ENCODE results near the gene UNC93B1.

UNC93B1 gene

DNA sequence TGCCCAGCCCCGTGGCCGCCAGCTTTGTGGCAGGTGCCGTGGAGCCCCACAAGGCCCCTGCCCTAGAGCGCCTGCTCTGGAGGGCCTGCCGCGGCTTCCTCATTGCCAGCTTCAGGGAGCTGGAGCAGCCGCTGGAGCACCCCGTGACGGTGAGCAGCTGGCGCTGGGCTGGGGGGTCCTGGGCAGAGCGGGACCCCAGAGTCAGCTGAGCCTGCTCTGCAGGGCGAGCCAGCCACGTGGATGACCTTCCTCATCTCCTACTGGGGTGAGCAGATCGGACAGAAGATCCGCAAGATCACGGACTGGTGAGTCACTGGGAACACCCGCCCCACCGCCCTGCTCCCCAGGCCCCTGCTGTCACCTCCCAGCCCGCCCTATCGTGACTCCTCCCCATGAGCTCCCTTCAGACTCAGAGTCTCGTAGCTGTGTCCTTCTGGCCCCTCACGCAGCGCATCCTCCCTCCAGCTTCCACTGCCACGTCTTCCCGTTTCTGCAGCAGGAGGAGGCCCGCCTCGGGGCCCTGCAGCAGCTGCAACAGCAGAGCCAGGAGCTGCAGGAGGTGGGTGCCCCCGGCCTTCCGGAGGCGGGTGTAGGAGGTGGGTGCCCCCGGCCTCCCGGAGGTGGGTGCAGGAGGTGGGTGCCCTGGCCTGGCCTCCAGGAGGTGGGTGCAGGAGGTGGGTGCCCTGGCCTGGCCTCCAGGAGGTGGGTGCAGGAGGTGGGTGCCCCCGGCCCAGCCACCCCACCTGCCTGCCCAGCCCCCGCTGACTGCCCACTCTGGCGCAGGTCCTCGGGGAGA, 39.6 kb upstream of the UNC93B1 start:
- DNase-seq (ENCODE audit: extremely low spot score) = no peak
- ChIA-PET CTCF (no interaction called here), POLR2A (interaction anchor here (0.6 to 1.8 kb wide), 2 partner anchors 9 to 69 kb away, joined by 5 to 8 read pairs; no protein-coding TSS in a partner anchor)
- TF ChIP-seq, protein P1, sequence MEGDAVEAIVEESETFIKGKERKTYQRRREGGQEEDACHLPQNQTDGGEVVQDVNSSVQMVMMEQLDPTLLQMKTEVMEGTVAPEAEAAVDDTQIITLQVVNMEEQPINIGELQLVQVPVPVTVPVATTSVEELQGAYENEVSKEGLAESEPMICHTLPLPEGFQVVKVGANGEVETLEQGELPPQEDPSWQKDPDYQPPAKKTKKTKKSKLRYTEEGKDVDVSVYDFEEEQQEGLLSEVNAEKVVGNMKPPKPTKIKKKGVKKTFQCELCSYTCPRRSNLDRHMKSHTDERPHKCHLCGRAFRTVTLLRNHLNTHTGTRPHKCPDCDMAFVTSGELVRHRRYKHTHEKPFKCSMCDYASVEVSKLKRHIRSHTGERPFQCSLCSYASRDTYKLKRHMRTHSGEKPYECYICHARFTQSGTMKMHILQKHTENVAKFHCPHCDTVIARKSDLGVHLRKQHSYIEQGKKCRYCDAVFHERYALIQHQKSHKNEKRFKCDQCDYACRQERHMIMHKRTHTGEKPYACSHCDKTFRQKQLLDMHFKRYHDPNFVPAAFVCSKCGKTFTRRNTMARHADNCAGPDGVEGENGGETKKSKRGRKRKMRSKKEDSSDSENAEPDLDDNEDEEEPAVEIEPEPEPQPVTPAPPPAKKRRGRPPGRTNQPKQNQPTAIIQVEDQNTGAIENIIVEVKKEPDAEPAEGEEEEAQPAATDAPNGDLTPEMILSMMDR (IDR thresholded peaks at IDR 0.05; ENCODE audit: control extremely low read depth, extremely low read depth, low read depth, missing control alignments) = no peak

DNA sequence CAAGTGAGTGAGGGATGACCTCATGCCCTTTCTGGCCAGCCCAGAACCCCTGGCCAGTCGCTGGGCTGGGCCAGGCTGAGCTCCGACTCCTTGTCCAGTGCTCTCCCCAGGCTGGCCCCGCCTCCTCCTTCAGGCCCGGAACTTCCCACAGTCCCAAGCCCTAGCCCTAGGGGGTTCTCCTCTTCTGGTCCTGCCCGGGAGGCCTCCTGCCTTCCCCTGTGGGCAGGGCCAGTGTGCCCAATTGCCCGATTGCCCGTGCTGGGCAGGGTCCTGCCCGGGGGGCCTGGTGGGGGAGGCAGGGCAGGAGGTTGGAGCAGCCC, 39.1 kb upstream of the UNC93B1 start:
- CTCF ChIA-PET = interaction anchor here (2.7 kb wide), 1 partner anchor 8 kb away, joined by 13 read pairs; no protein-coding TSS in a partner anchor
- TF ChIP-seq, protein P1 (IDR thresholded peaks at IDR 0.05; ENCODE audit: control extremely low read depth, extremely low read depth, low read depth, missing control alignments) = no peak
- POLR2A ChIA-PET = interaction anchor here (1.8 kb wide), 1 partner anchor 10 kb away, joined by 5 read pairs; no protein-coding TSS in a partner anchor
- no peak for DNase-seq (ENCODE audit: extremely low spot score)

DNA sequence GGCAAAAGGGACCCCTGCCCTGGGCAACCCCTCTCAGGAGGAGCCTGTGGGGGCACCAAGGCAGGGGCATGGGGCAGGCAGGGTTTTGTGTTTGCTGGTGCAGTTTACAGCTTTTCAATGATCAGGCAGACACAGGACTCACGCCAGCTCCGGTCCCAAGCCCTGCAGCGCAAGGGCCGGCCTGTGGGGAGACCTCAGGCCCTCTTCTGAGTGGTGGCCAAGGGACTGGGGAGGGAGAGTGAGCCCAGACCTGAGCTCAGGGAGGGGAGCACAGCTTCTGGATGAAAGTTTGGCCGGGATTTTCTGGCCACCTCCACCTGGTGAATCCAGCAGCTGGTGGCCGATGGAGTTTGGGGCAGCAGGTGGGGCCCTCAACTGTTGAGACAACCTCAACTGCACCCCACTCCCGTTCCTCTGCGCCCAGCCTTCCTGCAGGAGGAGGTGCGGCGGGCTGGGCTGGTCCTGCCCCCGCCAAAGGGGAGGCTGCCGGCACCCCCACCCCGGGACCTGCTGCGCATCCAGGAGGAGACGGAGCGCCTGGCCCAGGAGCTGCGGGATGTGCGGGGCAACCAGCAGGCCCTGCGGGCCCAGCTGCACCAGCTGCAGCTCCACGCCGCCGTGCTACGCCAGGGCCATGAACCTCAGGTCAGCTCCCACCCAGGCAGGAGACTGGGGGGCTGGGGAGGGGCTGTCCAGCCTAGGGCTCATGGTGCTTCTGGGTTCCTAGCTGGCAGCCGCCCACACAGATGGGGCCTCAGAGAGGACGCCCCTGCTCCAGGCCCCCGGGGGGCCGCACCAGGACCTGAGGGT, 38.5 kb upstream of the UNC93B1 start:
- POLR2A ChIA-PET = interaction anchor here (0.6 to 1.0 kb wide), 3 partner anchors 11 to 555 kb away, joined by 3 to 5 read pairs (median 4); no protein-coding TSS in a partner anchor
- CTCF ChIA-PET = interaction anchor here (1.3 to 2.7 kb wide), 4 partner anchors 9 to 167 kb away, joined by 4 to 13 read pairs (median 4); partner anchors contain the start of gene NDUFS8
- no peak for DNase-seq (ENCODE audit: extremely low spot score)
- TF ChIP-seq, protein P1 (IDR thresholded peaks at IDR 0.05; ENCODE audit: control extremely low read depth, extremely low read depth, low read depth, missing control alignments) = no peak

DNA sequence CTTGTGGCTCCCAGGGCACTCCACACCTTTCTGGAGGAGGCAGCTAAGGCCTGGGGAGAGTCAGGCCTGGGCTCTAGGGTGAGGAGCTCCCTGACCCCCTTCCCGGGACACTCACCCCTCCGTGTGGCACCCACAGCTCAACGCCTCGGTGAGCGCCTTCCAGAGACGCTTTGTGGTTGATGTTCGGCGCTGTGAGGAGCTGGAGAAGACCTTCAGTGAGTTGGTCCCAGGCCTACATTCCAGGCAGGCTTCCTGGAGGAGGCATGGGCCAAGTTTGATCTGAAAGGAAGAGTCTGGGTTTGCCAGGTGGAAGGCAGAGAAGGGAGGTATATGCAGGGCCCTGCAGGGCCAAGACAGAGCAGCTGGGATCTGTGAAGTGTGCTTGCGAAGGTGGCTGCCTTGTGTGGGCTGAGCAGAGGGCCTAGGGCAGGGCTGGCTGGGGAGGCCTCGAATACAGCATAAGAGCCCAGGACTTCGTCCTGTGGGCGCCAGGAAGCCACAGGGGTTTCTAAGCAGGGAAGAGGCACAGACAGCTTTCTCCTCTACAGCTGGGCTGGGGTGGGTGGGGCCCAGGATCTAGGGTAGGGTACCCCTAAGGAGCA, 37.8 kb upstream of the UNC93B1 start:
- TF ChIP-seq, protein P1 (IDR thresholded peaks at IDR 0.05; ENCODE audit: control extremely low read depth, extremely low read depth, low read depth, missing control alignments) = no peak
- POLR2A ChIA-PET = interaction anchor here (0.6 to 1.0 kb wide), 3 partner anchors 11 to 554 kb away, joined by 3 to 5 read pairs (median 4); no protein-coding TSS in a partner anchor

DNA sequence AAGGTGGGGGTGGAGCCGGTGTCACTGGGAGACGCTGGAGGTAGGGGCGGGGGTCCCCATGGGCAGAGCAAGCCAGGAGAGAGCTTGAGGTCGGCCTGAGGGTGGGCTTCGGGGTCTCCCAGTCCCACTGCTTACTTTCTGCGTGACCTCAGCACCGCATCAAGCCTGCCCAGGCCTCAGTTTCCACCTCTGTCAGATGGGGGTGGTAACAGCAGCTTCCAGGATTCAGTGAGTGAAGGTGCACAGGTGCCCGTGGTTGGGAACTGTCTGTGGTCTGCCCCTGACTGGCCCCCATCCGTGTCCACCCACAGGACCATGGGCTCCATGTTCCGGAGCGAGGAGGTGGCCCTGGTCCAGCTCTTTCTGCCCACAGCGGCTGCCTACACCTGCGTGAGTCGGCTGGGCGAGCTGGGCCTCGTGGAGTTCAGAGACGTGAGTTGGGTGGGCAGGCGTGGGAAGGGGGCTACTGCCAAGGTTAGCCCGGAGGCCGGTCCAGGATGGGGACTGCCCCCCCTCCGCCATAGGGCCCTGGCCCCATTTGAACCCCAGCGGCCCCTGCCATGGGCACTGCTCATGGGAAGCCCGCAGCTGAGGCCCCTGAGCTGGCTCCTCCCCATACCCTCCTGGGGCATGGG, 37.2 kb upstream of the UNC93B1 start:
- TF ChIP-seq, protein P1 (IDR thresholded peaks at IDR 0.05; ENCODE audit: control extremely low read depth, extremely low read depth, low read depth, missing control alignments) = no peak
- ChIA-PET CTCF (interaction anchor here (1.1 to 2.7 kb wide), 5 partner anchors 10 to 168 kb away, joined by 3 to 13 read pairs (median 4); partner anchors contain the start of gene NDUFS8), POLR2A (interaction anchor here (1.0 kb wide), 1 partner anchor 554 kb away, joined by 3 read pairs; no protein-coding TSS in a partner anchor)
- DNase-seq (ENCODE audit: extremely low spot score) = no peak

More for the DNA sequence above, 37.8 kb upstream of the UNC93B1 start:
- CTCF ChIA-PET = interaction anchor here (1.3 to 2.7 kb wide), 4 partner anchors 10 to 167 kb away, joined by 4 to 13 read pairs (median 4); partner anchors contain the start of gene NDUFS8
- DNase-seq (ENCODE audit: extremely low spot score) = no peak

Measured in GM10248 (cell line).